ENCODE measurements around the gene ZNF474.
A peak's percentile ranks its signal among the peaks of the same experiment; 100 is the strongest.

Gene ZNF474

DNA sequence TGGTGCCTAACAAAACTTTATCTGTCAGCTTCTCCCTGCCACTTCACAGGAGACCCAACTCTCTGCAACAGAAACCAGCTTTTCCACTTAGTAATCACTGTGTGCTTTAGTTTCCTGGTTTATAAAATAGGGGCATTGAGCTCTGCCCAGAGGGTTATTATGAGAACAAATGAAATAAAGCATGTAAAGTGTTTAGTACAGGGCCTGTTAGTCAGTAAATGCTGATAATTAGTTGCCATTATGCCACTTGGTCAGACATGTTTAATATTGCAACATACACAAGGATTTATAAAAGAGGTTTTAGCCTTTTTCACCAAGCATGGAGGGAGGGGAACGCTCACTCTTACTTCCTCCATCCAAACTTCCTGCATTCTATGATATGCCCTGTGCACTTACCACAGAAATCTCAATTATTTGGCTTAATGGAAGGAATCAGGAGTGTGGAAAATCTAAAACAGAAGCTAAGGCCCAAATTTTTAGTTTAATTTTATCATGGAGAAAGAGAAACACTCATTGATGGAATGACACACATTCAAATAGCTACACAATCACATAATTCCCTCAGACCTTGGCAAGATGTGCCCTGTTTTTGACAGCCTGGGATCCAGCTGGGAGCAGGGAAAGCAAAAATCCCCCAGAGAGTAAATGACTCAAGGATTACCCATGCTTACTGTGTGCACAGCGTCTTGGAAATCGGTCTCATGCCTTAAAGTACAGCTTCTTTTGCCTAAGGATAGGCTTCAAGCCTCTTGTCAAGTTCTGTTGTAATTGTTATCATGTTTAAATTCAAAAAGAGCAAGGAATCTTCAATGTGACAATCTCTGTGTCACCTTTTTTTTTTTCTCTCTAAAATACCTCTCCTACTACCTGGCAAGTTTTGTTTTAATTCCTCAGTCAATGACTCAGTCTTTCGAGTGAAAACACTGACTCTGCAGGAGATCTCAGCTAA is 34.0 kb downstream of the ZNF474 start:
- DNase-seq: peak; percentile 75 to 76

DNA sequence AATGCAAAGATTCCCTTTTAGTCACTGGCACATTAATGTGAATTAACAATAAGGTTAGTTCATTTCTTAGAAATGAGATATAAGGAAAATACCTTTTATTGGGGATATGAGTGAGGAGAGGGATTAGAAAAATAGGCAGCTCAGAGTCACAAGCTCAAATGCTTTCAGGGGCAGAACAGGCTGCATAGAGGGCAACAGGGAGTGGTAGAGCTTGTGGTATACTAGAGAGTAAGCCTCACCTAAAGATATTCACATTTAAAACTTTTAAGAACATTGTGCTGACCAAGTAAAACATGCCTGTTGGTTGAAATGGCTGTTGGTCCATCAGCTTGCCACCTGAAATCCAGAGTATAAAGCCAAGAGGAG is 34.7 kb downstream of the ZNF474 start:
- Histone ChIP-seq H3K27me3 (no peaks in the 10 kb centered on the region), H3K27ac (peak overlapping the region; percentile 59 to 67), H3K36me3 (no peaks in the 10 kb centered on the region), H3K9me3 (no peaks in the 10 kb centered on the region), H3K4me3 (no peak overlapping the region), H3K4me1 (peaks cover 0 to 29% (median 17%) of the 10 kb centered on the region in 4 donors)
- intact Hi-C loops (cut with DNase I; ENCODE audit: low total_unique reads): no loop called here
- TF ChIP-seq, protein P1, sequence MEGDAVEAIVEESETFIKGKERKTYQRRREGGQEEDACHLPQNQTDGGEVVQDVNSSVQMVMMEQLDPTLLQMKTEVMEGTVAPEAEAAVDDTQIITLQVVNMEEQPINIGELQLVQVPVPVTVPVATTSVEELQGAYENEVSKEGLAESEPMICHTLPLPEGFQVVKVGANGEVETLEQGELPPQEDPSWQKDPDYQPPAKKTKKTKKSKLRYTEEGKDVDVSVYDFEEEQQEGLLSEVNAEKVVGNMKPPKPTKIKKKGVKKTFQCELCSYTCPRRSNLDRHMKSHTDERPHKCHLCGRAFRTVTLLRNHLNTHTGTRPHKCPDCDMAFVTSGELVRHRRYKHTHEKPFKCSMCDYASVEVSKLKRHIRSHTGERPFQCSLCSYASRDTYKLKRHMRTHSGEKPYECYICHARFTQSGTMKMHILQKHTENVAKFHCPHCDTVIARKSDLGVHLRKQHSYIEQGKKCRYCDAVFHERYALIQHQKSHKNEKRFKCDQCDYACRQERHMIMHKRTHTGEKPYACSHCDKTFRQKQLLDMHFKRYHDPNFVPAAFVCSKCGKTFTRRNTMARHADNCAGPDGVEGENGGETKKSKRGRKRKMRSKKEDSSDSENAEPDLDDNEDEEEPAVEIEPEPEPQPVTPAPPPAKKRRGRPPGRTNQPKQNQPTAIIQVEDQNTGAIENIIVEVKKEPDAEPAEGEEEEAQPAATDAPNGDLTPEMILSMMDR (IDR thresholded peaks at IDR 0.05): no peak
- DNase-seq: no peak

More for the DNA sequence above, 34.0 kb downstream of the ZNF474 start:
- TF ChIP-seq, protein P1 (IDR thresholded peaks at IDR 0.05): no peak
- no peaks in the 10 kb centered on the region for H3K27me3 ChIP-seq
- no peaks in the 10 kb centered on the region for H3K9me3 ChIP-seq
- H3K4me1 ChIP-seq: peaks cover 0 to 34% (median 17%) of the 10 kb centered on the region in 4 donors
- no peak overlapping the region for H3K4me3 ChIP-seq
- no peaks in the 10 kb centered on the region for H3K36me3 ChIP-seq
- intact Hi-C loops (cut with DNase I; ENCODE audit: low total_unique reads): no loop called here
- H3K27ac ChIP-seq: peak overlapping the region; percentile 59 to 67

DNA sequence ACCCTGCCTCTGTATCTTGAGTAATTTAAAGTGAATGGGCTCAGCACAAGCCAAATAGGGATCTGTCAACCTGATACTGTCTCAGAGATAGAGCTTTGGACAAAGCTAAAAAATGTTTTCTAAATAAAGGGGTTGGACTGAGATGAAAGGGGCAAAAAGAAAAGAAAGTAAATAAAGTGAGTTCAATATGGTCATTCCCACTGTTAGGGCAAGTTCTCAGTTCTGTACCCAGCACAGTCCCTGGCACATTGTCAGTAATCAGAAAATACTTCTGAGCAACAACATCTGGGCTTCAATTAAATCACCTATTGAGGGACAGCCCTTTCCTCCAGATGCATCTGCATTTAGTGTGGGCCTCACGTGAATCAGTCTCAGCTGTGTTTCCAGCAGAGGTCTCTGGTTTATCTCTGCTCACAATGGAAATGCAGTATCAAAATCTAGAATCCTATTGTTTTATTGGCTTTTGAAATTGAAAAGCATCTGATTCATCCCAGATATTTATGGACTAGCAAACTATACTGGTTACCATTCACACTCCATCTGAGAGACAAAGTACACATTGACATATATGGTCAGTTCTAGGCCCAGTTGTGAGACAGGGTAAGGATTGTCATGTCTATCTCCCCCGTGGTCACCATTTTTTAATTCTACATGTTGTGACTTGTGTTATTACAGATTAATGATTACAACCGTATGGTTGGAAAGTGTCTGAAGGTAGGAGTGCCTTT is 35.6 kb downstream of the ZNF474 start:
- no peak overlapping the region for H3K4me3 ChIP-seq
- no peaks in the 10 kb centered on the region for H3K36me3 ChIP-seq
- H3K9me3 ChIP-seq: no peaks in the 10 kb centered on the region
- H3K4me1 ChIP-seq: peaks cover 0 to 29% (median 17%) of the 10 kb centered on the region in 4 donors
- H3K27ac ChIP-seq: no peak overlapping the region
- intact Hi-C loops (cut with DNase I; ENCODE audit: low total_unique reads): no loop called here
- H3K27me3 ChIP-seq: no peaks in the 10 kb centered on the region
- TF ChIP-seq, protein P1 (IDR thresholded peaks at IDR 0.05): no peak
- no peak for DNase-seq

DNA sequence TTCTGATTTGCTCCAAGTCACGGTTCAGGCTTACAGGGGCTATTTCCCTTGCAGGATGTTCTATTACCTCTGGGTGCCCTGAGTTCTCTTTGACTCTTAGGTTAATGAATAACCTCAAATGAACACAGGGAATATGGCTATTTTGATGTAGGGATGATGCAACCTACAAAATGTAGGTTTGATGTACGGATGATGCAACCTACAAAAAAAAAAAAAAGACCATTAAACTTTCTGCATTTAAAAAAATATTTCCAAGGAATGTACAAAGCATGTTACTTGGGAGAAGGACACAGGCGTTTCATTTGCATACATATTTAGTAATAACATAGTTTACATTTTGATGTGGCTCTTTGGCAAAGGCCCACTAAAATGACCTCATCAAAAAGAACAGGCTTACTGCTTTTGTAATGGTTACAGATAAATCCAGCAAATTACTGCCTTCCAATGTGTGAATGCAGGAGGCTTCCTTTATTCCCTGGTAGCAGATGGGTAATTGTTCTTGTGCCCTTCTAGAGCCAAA is 36.3 kb downstream of the ZNF474 start:
- DNase-seq: no peak
- intact Hi-C loops (cut with DNase I; ENCODE audit: low total_unique reads): no loop called here
- no peaks in the 10 kb centered on the region for H3K36me3 ChIP-seq
- TF ChIP-seq, protein P1 (IDR thresholded peaks at IDR 0.05): no peak
- no peaks in the 10 kb centered on the region for H3K9me3 ChIP-seq
- peaks cover 0 to 29% (median 17%) of the 10 kb centered on the region in 4 donors for H3K4me1 ChIP-seq
- H3K27ac ChIP-seq: no peak overlapping the region
- H3K27me3 ChIP-seq: no peaks in the 10 kb centered on the region
- no peak overlapping the region for H3K4me3 ChIP-seq

DNA sequence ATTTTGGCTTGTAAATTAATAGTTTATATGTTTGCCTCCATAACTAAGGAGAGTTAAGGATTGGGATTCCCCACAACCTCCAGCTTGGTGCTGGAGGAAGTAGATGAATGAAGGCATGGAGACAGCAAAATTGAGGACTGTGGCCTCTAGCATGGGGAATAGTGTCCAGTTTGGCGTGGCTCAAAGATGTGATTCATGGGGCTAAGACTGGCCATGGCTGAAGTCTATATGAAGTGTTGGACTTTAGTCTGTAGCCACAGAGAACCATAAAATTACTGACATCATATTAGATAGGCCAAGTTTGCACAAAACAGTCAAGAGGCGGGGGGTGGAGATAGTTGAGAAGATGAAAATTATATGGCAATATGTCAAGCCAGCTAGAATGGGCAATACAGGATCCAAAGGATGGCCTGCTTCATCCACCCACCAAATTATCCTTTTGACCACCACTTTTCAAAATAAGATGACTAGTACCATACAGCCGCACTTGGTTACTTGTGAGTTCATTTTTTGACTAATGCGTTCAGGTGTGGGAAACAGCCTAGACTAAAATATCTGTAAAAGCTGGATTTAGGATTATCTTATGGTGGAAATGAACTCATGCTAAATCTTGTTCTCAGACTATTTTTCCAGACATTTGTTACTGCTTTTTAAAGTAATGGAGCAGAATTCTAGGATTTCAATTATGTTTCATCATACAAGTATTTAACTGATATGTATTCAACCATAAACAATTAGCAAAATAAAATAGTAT is 40.2 kb downstream of the ZNF474 start:
- no peak for DNase-seq
- intact Hi-C loops (cut with DNase I; ENCODE audit: low total_unique reads): no loop called here
- Histone ChIP-seq H3K4me1 (peaks cover 0 to 6% (median 1%) of the 10 kb centered on the region in 4 donors), H3K27me3 (no peaks in the 10 kb centered on the region), H3K4me3 (no peak overlapping the region), H3K36me3 (no peaks in the 10 kb centered on the region), H3K9me3 (no peaks in the 10 kb centered on the region), H3K27ac (no peak overlapping the region)
- TF ChIP-seq, protein P1 (IDR thresholded peaks at IDR 0.05): no peak
